H4 (cell line): Measurements from ENCODE around the gene TPRX1. TPM values are rescaled to one million over a fixed set of nuclear protein-coding genes. Genes with fewer than 3 reads are reported as not detected.
"Not testable (repeated sequence)": the region's sequence is repeated elsewhere in the genome, so short reads cannot be mapped to it uniquely, and the experiment has no call there.

ENCODE experiments used
- DNase-seq: peaks from one replicate; pipeline ENCODE4 v3.0.0-alpha.2; 2015; ENCODE audit warnings: low spot score
- total RNA-seq: library from RNA; depleted of rRNA; stranded (reverse); fragments of >200 nt; shearing (Covaris generic); gene quantifications from 2 replicates; pipeline ENCODE4 v1.2.3, GENCODE V29; 2014; rRNA removed

The TPRX1 gene
- not detected in 2 replicates for total RNA-seq

GRCh38 chr19:47804451-47804850 is at the start of gene TPRX1:
Gene TPRX1 (minus strand): TSS chr19:47804551. CDS start chr19:47804539, 12 bp downstream.
- DNase-seq, result not testable (repeated sequence)

- no peak for DNase-seq
These were observed 48.7 kb upstream of the TPRX1 start for GRCh38 chr19:47853003-47853402.

GRCh38 chr19:47848823-47849473 is 44.6 kb upstream of the TPRX1 start:
- no peak for DNase-seq

GRCh38 chr19:47848425-47848822 is 44.1 kb upstream of the TPRX1 start:
- DNase-seq, result no peak

DNA sequence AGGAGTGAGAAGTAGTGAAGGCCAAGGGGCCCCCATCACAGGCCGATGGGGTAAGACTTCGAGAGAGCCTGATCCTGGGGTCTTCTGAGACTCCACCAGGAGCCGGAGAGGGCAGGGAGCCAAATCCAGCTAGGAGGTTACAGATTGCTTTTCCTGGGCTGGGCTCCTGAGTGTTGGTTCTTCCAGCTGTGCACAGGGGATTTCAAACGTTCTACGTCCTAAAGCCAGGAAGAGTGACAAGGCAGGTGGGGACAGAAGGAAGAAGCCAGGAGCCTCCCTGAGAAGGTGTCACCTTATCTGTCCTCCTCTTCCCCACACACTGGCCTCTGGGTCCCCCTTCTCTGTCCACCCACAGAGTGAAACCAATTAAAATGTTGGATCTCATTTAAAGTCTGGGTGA is 38.6 kb upstream of the TPRX1 start:
- no peak for DNase-seq

DNA sequence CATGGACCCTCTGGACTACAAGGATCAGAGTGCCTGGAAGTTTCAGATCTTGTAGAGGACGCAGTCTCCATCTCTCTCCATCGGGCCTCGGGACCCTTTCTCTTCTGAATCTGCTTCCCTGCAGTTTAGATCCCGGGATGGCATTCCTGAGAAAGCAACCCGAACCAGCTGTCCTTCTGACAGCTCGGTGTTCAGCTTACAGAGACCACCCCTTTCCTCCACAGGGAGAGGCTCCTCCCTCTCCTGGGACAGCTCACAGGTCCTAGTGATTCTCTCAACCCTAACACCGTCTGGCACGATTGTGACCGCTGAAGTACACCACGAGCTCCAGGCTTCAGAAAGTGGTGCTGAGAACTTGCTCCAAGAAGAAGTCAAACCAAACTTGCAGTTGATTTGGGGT is 35.6 kb upstream of the TPRX1 start:
- no peak for DNase-seq

- DNase-seq, result no peak
These were observed 35.1 kb upstream of the TPRX1 start for GRCh38 chr19:47839411-47839810.

- no peak for DNase-seq
These were observed 31.7 kb upstream of the TPRX1 start for GRCh38 chr19:47836038-47836437.

DNA sequence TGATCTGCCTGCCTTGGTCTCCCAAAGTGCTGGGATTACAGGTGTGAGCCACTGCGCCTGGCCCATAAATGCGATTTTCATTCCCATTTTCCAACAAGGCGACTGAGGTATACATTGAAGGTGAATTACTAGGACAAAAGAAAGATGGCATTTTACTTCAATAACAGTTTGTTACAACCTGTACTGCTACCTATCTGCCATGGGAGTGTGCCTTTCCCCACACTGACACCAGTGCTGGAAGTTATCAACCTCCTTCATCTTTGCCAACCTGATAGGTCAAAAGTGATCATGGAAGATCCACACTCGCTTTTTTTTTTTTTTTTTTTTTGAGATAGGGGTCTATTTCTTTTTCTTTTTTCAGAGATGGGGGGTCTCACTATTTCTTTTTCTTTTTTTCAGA is 28.4 kb upstream of the TPRX1 start:
- no peak for DNase-seq

GRCh38 chr19:47826800-47827199 is 22.4 kb upstream of the TPRX1 start:
- no peak for DNase-seq

DNA sequence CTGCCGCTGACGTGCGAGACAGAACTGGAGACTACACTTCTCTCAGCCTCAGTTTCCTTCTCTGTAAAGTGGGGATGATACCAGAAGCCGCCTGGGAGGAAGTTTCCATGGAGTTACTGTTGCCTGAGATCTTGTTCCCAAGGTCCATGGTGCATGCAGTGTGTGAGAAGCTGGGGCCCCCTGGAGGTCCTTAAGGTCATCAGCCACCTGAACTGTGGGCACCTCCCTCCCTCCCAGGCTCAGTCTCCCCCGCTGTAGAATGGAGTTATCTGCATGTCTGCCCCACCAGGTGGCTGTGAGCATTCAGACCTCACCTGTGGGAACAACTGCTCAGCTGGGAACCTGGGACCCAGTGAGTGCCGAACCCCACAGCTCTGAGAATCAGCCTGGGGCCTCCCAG is 20.0 kb upstream of the TPRX1 start:
- DNase-seq, result no peak

GRCh38 chr19:47821460-47822020 is 17.2 kb upstream of the TPRX1 start, which contains the start of gene CRX:
Gene CRX (plus strand): TSS chr19:47821937. CDS start chr19:47834444, 12,507 bp downstream.
- DNase-seq, result no peak

GRCh38 chr19:47820410-47820809 is 16.1 kb upstream of the TPRX1 start:
- DNase-seq, result no peak

GRCh38 chr19:47819858-47820257 is 15.5 kb upstream of the TPRX1 start:
- DNase-seq, result no peak

- DNase-seq, result not testable (repeated sequence)
These were observed 13.9 kb upstream of the TPRX1 start for GRCh38 chr19:47818221-47818620.

- not testable (repeated sequence) for DNase-seq
These were observed 11.9 kb upstream of the TPRX1 start for GRCh38 chr19:47816270-47816669.

DNA sequence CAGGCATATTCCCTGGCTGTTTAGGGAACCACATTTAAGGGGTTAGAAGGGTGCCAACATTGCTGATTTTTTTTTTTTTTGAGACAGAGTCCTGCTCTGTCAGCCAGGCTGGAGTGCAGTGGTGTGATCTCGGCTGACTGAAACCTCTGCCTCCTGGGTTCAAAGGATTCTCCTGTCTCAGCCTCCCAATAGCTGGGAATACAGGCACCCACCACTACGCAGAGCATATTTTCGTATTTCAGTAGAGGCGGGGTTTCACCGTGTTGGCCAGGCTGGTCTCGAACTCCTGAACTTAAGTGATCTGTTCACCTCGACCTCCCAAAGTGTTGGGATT is 9.6 kb upstream of the TPRX1 start:
- no peak for DNase-seq

GRCh38 chr19:47813304-47813994 is 9.1 kb upstream of the TPRX1 start:
- DNase-seq, result peak; percentile 81

GRCh38 chr19:47806435-47806834 is 2.1 kb upstream of the TPRX1 start:
- no peak for DNase-seq

DNA sequence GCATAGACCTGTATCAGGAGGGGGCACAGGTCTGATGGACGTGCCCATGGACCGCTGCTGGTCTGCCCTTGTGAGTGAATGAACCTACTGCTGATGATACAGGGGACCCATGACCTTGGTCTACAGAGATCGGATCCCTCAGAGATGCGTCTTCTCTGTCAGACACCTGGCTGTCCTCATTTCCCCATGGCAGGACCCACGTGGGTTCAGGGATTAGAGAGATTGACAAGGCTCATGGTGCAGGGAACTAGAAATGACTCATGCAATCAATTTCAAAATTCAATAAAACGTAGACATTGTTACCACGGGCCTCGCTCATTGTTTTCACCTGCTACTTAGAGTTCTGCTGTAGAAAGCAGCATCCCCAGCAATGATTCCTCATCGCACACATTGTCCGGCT is 962 bp upstream of the TPRX1 start:
- DNase-seq, result no peak

DNA sequence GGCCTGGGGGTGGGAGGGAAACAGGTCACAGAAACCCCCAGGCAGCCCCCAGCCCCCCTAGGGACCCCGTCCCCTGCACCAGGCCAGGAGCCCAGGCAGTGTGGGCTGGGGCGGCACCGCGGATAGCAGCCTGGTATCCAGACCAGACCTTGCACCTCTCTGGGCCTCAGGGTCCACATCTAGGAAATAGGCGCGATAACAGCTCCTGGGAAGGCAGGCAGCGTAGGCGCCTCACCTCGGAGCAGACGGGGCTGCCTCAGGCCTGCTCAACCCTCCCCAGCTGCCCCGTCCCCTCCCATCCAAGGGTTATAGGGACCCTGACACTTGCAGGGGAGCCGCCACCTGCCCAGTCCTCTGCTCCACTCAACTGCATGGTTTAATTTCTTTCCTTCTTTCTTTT is 680 bp downstream of the TPRX1 start:
- DNase-seq, result not testable (repeated sequence)

GRCh38 chr19:47803148-47803547 is 1.2 kb downstream of the TPRX1 start:
- DNase-seq, result not testable (repeated sequence)

- no peak for DNase-seq
These were observed 1.8 kb downstream of the TPRX1 start for GRCh38 chr19:47802521-47803043.
